ENCODE results near the gene APLP1.
"Not testable (repeated sequence)": the region's sequence is repeated elsewhere in the genome, so short reads cannot be mapped to it uniquely, and the experiment has no call there.

APLP1 gene

GRCh38 chr19:35833972-35834371 is 34.4 kb upstream of the APLP1 start:
- H2AFZ ChIP-seq (ENCODE audit: low read depth, low read length), result no peak overlapping the region
- DNase-seq (no peak), ATAC-seq (ENCODE audit: insufficient read depth, low read depth) (no peak)
- TF ChIP-seq CTCF (IDR thresholded peaks at IDR 0.05; ENCODE audit: borderline replicate concordance, extremely low read depth, low read length, poor library complexity, severe bottlenecking) (no peak), EZH2 (IDR thresholded peaks at IDR 0.05; ENCODE audit: borderline replicate concordance, low read depth, low read length, severe bottlenecking) (no peak)
- peaks cover 6% of the 10 kb centered on the region; the same call in 1 of the 2 replicates for H4K20me1 ChIP-seq (ENCODE audit: insufficient read depth, low read length)
- H3K79me2 ChIP-seq (ENCODE audit: insufficient read depth, low read length), result no peaks in the 10 kb centered on the region
- no peak overlapping the region for H3K4me3 ChIP-seq (ENCODE audit: low read depth in 1 of 2, low read length in 2 of 2)
- no peaks in the 10 kb centered on the region for H3K4me1 ChIP-seq (ENCODE audit: insufficient read depth, low read length)
- H3K9ac ChIP-seq (ENCODE audit: low read depth, low read length), result no peak overlapping the region
- H3K36me3 ChIP-seq (ENCODE audit: insufficient read depth, low read length), result no peaks in the 10 kb centered on the region
- H3K9me3 ChIP-seq (ENCODE audit: insufficient read depth, low read length, severe bottlenecking), result no peaks in the 10 kb centered on the region
- no peak overlapping the region for H3K27ac ChIP-seq (ENCODE audit: low read length)
- H3K4me2 ChIP-seq (ENCODE audit: insufficient read depth, low read length), result no peak overlapping the region
- no peaks in the 10 kb centered on the region for H3K27me3 ChIP-seq (ENCODE audit: insufficient read depth, low read length, poor library complexity)

GRCh38 chr19:35836096-35836495 is 32.3 kb upstream of the APLP1 start:
- DNase-seq, result not testable (repeated sequence)

GRCh38 chr19:35841961-35842595 is 26.3 kb upstream of the APLP1 start:
- DNase-seq (no peak), ATAC-seq (ENCODE audit: insufficient read depth, low read depth) (no peak)
- H3K4me3 ChIP-seq (ENCODE audit: low read depth in 1 of 2, low read length in 2 of 2), result no peak overlapping the region
- H3K27me3 ChIP-seq (ENCODE audit: insufficient read depth, low read length, poor library complexity), result no peaks in the 10 kb centered on the region
- H3K9ac ChIP-seq (ENCODE audit: low read depth, low read length), result no peak overlapping the region
- no peaks in the 10 kb centered on the region for H3K79me2 ChIP-seq (ENCODE audit: insufficient read depth, low read length)
- no peak overlapping the region for H2AFZ ChIP-seq (ENCODE audit: low read depth, low read length)
- H3K9me3 ChIP-seq (ENCODE audit: insufficient read depth, low read length, severe bottlenecking), result no peaks in the 10 kb centered on the region
- no peaks in the 10 kb centered on the region for H3K36me3 ChIP-seq (ENCODE audit: insufficient read depth, low read length)
- TF ChIP-seq CTCF (IDR thresholded peaks at IDR 0.05; ENCODE audit: borderline replicate concordance, extremely low read depth, low read length, poor library complexity, severe bottlenecking), result no peak
- no peak for TF ChIP-seq EZH2 (IDR thresholded peaks at IDR 0.05; ENCODE audit: borderline replicate concordance, low read depth, low read length, severe bottlenecking)
- H3K27ac ChIP-seq (ENCODE audit: low read length), result no peak overlapping the region
- H4K20me1 ChIP-seq (ENCODE audit: insufficient read depth, low read length), result no peaks in the 10 kb centered on the region
- H3K4me2 ChIP-seq (ENCODE audit: insufficient read depth, low read length), result no peak overlapping the region
- H3K4me1 ChIP-seq (ENCODE audit: insufficient read depth, low read length), result no peaks in the 10 kb centered on the region

More at GRCh38 chr19:35836096-35836495, 32.3 kb upstream of the APLP1 start:
- H3K4me2 ChIP-seq (ENCODE audit: insufficient read depth, low read length); H3K27me3 ChIP-seq (ENCODE audit: insufficient read depth, low read length, poor library complexity); H4K20me1 ChIP-seq (ENCODE audit: insufficient read depth, low read length); H3K36me3 ChIP-seq (ENCODE audit: insufficient read depth, low read length); H2AFZ ChIP-seq (ENCODE audit: low read depth, low read length); H3K4me1 ChIP-seq (ENCODE audit: insufficient read depth, low read length); H3K79me2 ChIP-seq (ENCODE audit: insufficient read depth, low read length); H3K27ac ChIP-seq (ENCODE audit: low read length); H3K9me3 ChIP-seq (ENCODE audit: insufficient read depth, low read length, severe bottlenecking); ATAC-seq (ENCODE audit: insufficient read depth, low read depth); H3K4me3 ChIP-seq (ENCODE audit: low read depth in 1 of 2, low read length in 2 of 2); H3K9ac ChIP-seq (ENCODE audit: low read depth, low read length): not testable (repeated sequence)

GRCh38 chr19:35842666-35843272 is 25.6 kb upstream of the APLP1 start:
- Histone ChIP-seq H2AFZ (ENCODE audit: low read depth, low read length) (no peak overlapping the region), H3K9ac (ENCODE audit: low read depth, low read length) (no peak overlapping the region), H4K20me1 (ENCODE audit: insufficient read depth, low read length) (no peaks in the 10 kb centered on the region), H3K79me2 (ENCODE audit: insufficient read depth, low read length) (no peaks in the 10 kb centered on the region), H3K27ac (ENCODE audit: low read length) (no peak overlapping the region), H3K36me3 (ENCODE audit: insufficient read depth, low read length) (no peaks in the 10 kb centered on the region), H3K9me3 (ENCODE audit: insufficient read depth, low read length, severe bottlenecking) (no peaks in the 10 kb centered on the region), H3K4me1 (ENCODE audit: insufficient read depth, low read length) (no peaks in the 10 kb centered on the region), H3K27me3 (ENCODE audit: insufficient read depth, low read length, poor library complexity) (no peaks in the 10 kb centered on the region), H3K4me3 (ENCODE audit: low read depth in 1 of 2, low read length in 2 of 2) (no peak overlapping the region), H3K4me2 (ENCODE audit: insufficient read depth, low read length) (no peak overlapping the region)
- DNase-seq, result no peak
- no peak for ATAC-seq (ENCODE audit: insufficient read depth, low read depth)
- TF ChIP-seq EZH2 (IDR thresholded peaks at IDR 0.05; ENCODE audit: borderline replicate concordance, low read depth, low read length, severe bottlenecking) (no peak), CTCF (IDR thresholded peaks at IDR 0.05; ENCODE audit: borderline replicate concordance, extremely low read depth, low read length, poor library complexity, severe bottlenecking) (no peak)
